GM21360 (cell line): ENCODE data around the gene C10orf105.

Experiments
- ATAC-seq: cut with Tn5 transposase; IDR thresholded peaks from one replicate; pipeline ENCODE4 v1.9.1; 2021; ENCODE audit warnings: mild to moderate bottlenecking, moderate library complexity; ENCODE audit not compliant: unreplicated experiment

C10orf105 gene

DNA sequence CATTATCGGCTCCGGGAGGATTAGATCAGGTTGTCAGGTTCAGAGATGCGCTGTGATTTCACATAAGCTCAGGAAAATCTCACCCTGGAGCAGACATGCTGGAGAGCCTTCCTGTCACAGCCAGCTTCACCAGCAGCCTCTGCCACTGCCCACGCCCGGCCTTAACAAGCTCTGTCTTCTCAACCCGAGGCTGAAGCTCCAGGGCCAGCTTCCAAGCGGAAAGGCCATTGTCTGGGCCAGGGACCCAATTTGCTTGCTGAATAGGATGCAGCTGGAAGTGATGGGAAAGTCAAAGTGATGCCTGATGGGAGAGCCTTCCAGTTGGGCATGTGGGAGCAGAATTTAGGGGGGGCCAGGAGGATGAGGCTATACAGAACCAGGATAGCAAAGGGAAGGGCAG is 36.3 kb downstream of the C10orf105 start:
- ATAC-seq = no peak

DNA sequence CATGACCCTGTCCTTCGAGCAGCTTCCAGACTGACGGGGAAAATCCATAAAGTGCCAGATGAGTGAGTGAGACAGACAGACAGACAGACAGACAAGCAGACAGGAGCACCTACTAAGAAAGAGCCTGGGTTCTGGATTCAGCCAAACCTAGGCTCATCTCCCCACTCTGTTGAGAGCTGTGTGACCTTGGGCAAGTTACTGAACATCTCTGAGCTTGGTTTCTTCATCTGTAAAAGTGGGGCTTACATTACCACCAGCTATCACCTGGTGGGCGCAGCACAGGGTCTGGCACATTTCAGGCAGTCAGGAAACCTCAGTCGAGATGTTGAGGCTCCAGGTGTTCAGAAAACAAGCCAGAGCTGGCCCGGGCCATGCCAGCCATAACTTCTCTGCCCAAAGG is 37.6 kb downstream of the C10orf105 start:
- no peak for ATAC-seq

DNA sequence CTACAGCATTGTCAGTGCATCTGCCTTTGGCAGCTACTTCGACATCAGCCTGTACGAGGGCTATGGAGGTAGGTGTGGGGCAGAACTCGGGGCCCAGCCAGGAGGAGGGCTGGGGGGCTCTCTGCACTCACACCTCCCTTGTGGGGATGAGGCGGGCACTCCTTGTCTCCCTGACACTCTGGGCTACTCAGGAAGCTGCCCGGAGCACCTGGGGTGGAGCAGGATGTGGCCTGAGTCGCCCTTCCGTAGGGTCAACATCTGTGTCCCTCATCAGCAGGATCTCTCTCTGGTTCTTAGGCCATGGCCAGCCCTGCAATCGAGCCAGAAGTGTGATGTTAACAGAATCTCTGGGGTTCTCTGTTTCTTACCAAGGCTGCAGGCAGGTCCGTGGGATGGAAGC is 40.2 kb downstream of the C10orf105 start:
- ATAC-seq = no peak

DNA sequence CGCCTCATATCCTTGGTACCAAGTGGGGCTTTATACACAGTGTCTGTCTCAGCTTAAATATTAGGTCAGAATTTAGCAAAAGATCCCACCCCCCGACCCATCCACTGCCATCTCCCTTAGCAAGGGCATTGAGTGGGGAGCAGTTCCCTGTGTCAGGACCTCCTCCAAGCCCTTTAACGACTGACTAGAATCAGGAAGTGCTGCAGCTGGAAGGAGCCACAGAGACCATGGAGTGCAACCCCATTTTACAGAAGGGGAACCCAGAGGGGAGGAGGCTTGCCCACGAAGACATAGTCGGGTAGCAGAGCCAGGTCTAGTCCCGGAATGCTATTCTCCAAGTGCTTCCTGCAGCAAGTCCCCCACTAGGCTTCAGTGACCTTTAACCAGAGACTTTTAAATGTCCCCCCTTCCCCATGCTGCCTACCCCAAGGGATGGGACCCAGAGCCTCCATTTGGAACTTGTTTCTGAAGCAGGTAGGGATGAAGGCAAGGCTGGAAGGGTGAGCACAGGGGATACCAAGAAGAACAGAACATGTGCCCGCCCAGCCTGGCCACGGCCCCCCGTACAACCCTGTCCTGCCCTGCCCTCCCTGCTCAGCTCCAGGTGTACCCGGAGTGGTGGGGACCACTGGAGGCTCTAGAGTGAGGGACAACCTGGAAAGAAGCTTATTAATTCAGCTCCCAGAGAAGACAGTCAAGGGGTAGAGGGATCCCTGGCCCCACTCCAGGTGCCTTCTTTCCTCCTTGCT is 41.3 kb downstream of the C10orf105 start:
- ATAC-seq = no peak

DNA sequence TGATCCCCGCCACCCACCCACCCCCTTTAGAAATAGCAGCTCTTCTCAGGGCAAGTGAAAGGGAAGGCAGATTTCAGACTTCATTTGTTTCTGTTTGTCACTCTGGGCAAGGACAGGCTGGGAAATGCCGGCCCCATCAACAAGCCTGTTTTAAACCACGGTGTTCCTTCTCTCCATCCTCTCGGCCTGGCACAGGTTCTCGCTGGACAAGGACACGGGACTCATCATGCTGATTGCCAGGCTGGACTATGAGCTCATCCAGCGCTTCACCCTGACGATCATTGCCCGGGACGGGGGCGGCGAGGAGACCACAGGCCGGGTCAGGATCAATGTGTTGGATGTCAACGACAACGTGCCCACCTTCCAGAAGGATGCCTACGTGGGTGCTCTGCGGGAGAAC is 42.3 kb downstream of the C10orf105 start:
- no peak for ATAC-seq

DNA sequence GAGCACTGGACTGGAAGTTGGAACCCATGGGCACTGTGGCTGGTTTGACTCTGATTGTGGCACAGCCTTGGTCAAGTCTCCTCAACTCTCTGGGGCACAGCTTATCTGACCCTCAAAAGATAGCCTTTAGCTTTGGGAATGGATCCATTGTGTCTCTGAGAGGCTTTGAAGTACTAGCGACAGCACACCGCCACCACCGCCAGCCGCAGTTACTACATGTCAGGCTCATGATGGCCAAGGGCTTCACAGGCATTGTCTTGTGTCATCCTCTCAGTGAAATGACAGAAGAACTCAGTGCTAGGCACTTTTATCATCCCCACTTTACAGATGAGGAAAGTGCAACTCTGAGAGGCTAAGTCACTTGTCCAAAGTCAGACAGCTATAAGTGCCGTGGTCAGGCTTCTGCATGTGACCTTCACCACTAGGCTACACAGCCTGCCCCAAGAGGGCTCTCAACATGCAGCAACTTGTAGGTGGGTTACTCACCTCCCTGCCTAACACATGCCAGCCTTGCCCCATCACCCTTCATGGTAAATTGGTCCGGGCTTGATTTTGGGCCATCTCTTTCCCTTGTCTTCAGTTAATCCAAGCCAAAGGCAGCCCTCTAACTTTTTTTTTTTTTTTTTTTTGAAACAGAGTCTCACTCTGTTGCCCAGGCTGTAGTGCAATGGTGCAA is 44.1 kb downstream of the C10orf105 start:
- ATAC-seq = no peak

DNA sequence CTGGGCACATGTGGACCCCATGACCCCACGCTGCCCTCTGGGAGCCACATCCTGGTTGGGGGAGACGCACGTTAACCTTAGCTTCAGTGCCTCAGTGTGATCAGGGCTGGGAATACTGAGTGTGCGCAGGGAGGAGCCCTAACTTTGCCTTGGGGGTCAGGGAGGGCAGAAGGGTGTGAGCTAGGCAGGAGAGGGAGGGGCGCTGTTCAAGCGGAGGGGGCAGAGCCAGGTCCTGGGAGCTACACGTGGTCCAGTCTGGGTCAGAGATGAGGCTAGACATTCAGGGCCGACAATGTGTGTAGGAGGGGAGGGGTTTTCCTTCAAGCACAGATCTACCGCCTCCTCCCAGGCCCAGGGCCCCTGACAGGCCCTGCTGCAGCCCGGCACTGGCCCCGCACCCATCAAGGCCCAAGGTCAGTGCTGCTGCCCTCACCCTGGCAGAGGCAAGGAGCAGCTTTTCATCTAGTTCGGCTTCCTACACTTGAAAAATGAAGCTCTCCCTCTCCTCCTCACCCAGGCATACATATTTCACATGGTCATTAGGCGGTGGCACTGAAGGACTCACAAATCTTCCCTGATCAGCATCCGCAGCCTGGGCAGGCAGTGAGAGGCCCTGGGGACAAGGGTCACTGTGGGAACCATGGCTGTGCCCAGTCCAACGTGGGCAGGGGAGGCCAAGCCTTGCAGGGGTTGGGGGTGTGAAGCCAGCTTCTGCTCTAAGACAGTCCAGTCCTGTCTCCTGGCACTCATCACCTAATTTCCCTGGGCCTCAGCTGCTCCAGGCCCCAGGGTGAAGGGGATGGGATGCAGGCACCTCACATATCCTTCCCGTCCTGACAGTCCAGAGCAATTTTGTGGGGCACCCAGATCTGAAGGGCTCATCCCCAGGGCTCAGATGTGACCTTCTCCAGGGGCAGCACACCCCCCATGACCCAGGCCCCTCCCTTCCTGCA is 47.3 kb downstream of the C10orf105 start:
- ATAC-seq = no peak

DNA sequence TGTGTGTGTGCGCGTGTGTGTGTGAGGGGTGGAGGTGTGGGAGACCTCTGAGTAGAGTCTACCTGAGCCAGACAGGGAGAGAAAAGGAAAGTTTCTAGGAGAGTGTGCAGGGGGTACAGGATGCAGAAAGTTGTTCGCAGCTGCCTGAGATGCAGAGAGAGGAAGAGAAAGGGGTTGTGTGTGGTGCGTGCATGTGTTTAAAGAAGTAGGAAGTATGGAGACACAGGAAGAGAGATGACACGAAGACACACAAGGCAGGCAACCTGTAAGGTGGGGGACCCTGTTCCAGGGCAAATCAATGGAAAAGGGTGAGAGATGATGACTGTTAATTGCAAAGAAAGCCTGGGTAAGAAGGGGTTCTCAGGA is 52.2 kb downstream of the C10orf105 start:
- no peak for ATAC-seq

DNA sequence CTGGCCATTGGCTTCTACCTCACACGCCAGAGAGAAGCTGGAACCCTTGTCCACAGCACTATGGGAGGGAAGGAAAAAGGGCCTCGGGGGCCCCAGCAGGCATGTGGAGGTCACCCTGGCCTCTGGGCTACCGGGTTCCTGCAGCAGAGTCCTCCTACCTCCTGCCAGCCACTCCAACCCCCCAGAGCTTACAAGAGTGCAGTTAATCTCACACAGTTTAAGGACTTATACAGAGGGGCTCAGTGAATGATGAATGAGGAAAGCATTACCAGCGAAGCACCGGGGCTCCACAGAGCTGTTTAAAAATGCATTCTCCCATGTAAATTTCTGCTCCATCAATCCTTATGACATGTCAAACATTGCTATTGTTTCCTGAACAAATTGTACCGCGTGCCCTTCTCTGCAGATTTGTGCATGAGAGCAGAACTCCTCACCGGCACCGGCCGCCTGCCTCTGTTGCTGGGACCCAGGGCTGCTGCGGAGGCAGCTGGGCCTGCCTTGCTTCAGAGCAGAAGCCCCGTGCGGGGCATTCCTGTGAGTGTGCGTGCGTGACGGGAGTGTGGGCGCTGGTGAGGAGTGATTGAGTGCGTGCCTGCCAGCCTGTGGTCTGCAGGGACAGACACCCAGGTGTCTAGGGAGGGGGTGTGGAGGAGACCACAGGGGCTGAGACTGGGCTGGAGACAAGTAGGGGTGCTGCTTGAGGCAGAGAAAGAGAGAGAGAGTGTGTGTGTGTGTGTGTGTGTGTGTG is 52.8 kb downstream of the C10orf105 start:
- ATAC-seq = no peak

DNA sequence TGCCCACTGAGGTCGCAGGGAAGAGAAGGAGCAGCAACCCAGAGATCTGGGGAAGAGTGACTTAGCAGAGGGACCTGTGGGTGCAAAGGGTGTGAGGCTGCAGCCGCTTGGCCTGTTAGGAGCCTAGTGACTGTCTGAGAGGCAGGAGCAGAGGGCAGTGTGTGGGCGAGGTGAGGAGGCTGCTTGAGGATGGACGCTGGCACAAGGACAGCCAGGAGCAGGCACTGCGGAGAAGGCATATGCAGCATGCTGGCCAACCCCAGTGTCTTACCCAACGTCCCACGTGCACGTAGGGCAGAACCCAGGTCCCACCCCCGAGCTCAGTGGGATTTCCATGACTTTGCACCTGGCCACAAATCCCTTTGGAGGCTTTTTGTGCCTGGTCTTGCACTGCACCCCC is 54.1 kb downstream of the C10orf105 start:
- no peak for ATAC-seq

DNA sequence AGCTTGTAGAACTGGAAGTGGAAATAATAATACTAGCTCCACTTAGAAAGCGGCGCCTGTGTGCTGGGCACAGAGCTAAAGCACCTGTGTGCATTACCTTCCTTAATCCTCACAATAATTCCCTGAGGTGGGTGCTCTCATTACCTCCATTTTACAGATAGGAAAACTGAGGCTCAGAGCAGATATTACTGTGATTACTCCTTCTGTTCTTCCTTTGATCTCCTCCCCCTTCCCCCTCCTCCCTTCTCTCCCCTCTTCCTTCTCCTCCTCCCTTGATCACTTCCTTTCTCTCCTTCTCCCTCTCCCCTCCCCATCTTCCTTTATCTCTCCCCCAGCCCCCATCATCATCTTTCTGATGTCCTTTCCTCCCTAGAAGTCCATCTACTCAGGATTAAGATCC is 55.0 kb downstream of the C10orf105 start:
- ATAC-seq = no peak

DNA sequence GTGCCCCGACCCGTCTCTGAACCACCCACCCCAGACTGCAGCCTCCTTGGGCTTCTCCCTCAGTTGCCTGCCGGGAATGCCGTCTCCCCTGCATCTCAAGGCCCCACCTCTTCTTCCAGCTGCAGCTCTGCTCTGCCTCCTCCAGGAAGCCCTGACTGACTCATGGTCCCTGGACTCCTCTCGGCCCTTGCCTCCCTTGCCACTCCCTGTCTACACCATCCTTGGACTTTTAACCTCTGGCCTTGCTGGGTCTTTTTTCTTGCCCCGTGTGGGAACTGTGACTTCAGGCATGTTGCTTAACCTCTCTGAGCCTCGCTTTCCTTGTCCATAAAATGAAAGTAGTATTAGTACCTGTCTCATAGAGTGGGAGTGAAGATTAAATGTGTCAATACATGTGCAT is 56.3 kb downstream of the C10orf105 start:
- no peak for ATAC-seq

DNA sequence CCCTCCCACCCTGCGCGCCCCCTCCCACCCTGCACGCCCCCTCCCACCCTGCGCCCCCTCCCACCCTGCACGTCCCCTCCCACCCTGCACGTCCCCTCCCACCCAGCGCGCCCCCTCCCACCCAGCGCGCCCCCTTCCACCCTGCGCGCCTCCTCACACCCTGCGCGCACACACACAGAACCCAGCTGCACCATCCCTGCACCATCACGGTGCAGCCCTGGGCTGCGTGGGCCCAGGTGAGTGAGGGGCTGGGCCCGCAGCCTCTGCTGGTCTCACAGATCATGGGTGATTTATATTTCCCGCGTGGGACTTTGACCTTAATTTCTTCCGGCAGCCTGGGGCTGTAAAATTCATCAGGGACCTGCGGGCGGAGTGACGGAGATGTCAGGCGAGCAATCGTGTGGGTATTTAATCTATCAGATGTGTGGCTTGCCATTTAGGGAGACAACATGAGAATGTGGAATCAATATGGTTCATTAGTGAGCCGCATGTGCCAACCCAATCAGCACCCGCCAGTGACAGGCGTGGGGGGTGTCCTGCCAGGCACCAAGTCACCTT is 57.7 kb downstream of the C10orf105 start:
- no peak for ATAC-seq
